ENCODE measurements around the gene SMIM22. TPM values are rescaled to one million over a fixed set of nuclear protein-coding genes. Genes with fewer than 3 reads are reported as not detected.

Gene SMIM22
- total RNA-seq, 3 donors from 2014 or later: 49.0 to 58.7 TPM; not detected in 1

GRCh38 chr16:4769306-4769638 lies 25.9 kb upstream of the SMIM22 start:
- no peaks in the 10 kb centered on the region for H3K27me3 ChIP-seq
- intact Hi-C loops (cut with DNase I; ENCODE audit: low total_unique reads): no loop called here
- peak overlapping the region; percentile 52 to 87 (median 83) for H3K4me3 ChIP-seq
- no peak for DNase-seq (ENCODE audit: low spot score in 2 of 2)
- TF ChIP-seq POLR2A (IDR thresholded peaks at IDR 0.05) (no peak), POLR2AphosphoS5 (IDR thresholded peaks at IDR 0.05) (no peak), CTCF (IDR thresholded peaks at IDR 0.05) (no peak)
- peak overlapping the region; percentile 89 to 93 for H3K27ac ChIP-seq
- peaks cover 6 to 14% of the 10 kb centered on the region in 2 donors for H3K4me1 ChIP-seq
- H3K36me3 ChIP-seq: no peaks in the 10 kb centered on the region
- H3K9me3 ChIP-seq: no peaks in the 10 kb centered on the region

DNA sequence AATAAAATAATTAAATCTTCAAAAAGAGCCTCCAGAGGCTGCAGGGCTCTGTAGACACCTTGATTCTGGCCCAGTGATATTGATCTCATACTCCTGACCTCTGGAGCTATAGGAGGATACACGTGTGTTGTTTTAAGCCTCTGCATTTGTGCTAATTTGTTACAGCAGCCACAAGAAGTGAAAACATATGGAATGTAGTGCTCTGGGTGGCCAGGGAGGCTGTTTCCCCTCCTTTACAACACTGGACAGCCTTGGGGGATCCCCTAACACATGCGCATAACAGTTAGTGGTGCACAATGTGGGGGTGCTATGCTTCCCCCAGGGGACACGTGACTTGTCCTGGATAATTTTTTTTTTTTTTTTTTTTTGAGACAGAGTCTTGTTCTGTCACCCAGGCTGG lies 23.5 kb upstream of the SMIM22 start:
- Histone ChIP-seq H3K36me3 (no peaks in the 10 kb centered on the region), H3K4me3 (no peak overlapping the region), H3K27me3 (no peaks in the 10 kb centered on the region), H3K27ac (no peak overlapping the region), H3K9me3 (no peaks in the 10 kb centered on the region), H3K4me1 (no peaks in the 10 kb centered on the region)
- TF ChIP-seq POLR2AphosphoS5 (IDR thresholded peaks at IDR 0.05) (no peak), POLR2A (IDR thresholded peaks at IDR 0.05) (no peak), CTCF (IDR thresholded peaks at IDR 0.05) (no peak)
- intact Hi-C loops (cut with DNase I; ENCODE audit: low total_unique reads): no loop called here
- no peak for DNase-seq (ENCODE audit: low spot score in 2 of 2)

DNA sequence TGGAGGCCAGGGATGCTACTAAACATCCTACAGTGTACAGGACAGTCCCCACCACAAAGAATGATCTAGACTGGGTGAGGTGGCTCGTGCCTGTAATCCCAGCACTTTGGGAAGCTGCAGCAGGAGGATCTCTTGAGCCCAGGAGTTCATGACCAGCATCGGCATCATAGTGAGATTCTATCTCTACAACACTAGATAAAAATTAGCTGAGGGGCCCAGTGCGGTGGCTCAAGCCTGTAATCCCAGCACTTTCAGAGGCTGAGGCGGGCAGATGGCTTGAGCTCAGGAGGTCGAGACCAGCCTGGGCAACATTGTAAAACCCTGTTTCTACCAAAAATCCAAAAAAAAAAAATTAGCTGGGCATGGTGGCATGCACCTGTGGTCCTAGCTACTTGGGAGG lies 22.8 kb upstream of the SMIM22 start:
- no peak for TF ChIP-seq CTCF (IDR thresholded peaks at IDR 0.05)
- no peak for TF ChIP-seq POLR2A (IDR thresholded peaks at IDR 0.05)
- TF ChIP-seq POLR2AphosphoS5 (IDR thresholded peaks at IDR 0.05): no peak
- Histone ChIP-seq H3K27me3 (no peaks in the 10 kb centered on the region), H3K36me3 (no peaks in the 10 kb centered on the region), H3K27ac (no peak overlapping the region), H3K4me3 (no peak overlapping the region), H3K9me3 (no peaks in the 10 kb centered on the region), H3K4me1 (no peaks in the 10 kb centered on the region)
- DNase-seq (ENCODE audit: low spot score in 2 of 2): no peak
- intact Hi-C loops (cut with DNase I; ENCODE audit: low total_unique reads): no loop called here

- Histone ChIP-seq H3K4me3 (peak overlapping the region in 1 of 3 donors; percentile 33), H3K27ac (no peak overlapping the region), H3K9me3 (no peaks in the 10 kb centered on the region), H3K27me3 (no peaks in the 10 kb centered on the region), H3K4me1 (no peaks in the 10 kb centered on the region), H3K36me3 (no peaks in the 10 kb centered on the region)
- intact Hi-C loops (cut with DNase I; ENCODE audit: low total_unique reads): no loop called here
- TF ChIP-seq CTCF (IDR thresholded peaks at IDR 0.05) (no peak), POLR2AphosphoS5 (IDR thresholded peaks at IDR 0.05) (no peak), POLR2A (IDR thresholded peaks at IDR 0.05) (no peak)
- DNase-seq (ENCODE audit: low spot score in 2 of 2): no peak
Observed at GRCh38 chr16:4775005-4775404, 20.2 kb upstream of the SMIM22 start.

DNA sequence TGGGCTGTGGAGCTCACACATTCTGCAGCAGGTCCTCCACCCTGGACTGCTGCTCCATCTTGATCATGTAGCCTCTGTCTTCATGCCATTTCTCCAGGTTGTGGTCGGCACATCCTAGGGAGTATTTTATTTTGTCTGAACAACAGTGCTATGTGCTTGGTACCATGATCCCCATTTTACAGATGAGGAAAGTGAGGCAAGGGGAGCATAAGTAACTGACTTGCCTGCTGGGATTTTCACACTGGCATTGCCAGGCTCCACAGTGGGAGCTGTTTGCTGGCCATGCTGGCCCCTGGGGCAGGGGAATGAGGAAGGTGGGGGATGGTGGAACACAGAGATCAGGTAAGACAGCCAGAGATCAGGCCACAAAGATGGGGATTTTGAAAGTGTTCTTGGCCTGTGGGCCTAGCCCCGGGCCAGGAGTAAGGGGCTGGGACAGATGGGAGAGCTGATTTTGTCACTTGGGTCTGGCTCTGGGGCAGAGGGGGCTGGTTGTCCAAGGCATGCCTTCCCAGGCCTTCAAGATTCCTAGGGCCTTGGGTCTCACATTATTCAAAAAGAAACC lies 18.9 kb upstream of the SMIM22 start:
- intact Hi-C loops (cut with DNase I; ENCODE audit: low total_unique reads): no loop called here
- Histone ChIP-seq H3K27me3 (no peaks in the 10 kb centered on the region), H3K9me3 (no peaks in the 10 kb centered on the region), H3K27ac (no peak overlapping the region), H3K36me3 (no peaks in the 10 kb centered on the region), H3K4me1 (no peaks in the 10 kb centered on the region), H3K4me3 (no peak overlapping the region)
- TF ChIP-seq POLR2AphosphoS5 (IDR thresholded peaks at IDR 0.05): no peak
- TF ChIP-seq POLR2A (IDR thresholded peaks at IDR 0.05): no peak
- TF ChIP-seq CTCF (IDR thresholded peaks at IDR 0.05): no peak
- no peak for DNase-seq (ENCODE audit: low spot score in 2 of 2)
